ENCODE data around the gene PCNT.

- TF ChIP-seq, protein P1, sequence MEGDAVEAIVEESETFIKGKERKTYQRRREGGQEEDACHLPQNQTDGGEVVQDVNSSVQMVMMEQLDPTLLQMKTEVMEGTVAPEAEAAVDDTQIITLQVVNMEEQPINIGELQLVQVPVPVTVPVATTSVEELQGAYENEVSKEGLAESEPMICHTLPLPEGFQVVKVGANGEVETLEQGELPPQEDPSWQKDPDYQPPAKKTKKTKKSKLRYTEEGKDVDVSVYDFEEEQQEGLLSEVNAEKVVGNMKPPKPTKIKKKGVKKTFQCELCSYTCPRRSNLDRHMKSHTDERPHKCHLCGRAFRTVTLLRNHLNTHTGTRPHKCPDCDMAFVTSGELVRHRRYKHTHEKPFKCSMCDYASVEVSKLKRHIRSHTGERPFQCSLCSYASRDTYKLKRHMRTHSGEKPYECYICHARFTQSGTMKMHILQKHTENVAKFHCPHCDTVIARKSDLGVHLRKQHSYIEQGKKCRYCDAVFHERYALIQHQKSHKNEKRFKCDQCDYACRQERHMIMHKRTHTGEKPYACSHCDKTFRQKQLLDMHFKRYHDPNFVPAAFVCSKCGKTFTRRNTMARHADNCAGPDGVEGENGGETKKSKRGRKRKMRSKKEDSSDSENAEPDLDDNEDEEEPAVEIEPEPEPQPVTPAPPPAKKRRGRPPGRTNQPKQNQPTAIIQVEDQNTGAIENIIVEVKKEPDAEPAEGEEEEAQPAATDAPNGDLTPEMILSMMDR (IDR thresholded peaks at IDR 0.05; ENCODE audit: low read depth, low read length, poor library complexity, severe bottlenecking): no peak
- no peak for TF ChIP-seq EZH2phosphoT487 (IDR thresholded peaks at IDR 0.05; ENCODE audit: borderline replicate concordance, low read length)
These were observed 1.4 kb upstream of the PCNT start for GRCh38 chr21:46322351-46323226.

Measured in DOHH2 (cell line).